Liver (tissue), 9 donors: ENCODE measurements around the gene TMEM187. TPM values are rescaled to one million over a fixed set of nuclear protein-coding genes. Genes with fewer than 3 reads are reported as not detected.

Experiments used
- DNase-seq: peaks from one replicate; pipeline ENCODE4 v3.0.0-alpha.2; 2017; ENCODE audit warnings: low spot score
- H3K27ac ChIP-seq, 2 donors: one replicate each; pipeline ENCODE4 v1.7.0; 2013; ENCODE audit warnings: inconsistent platforms in 2 of 2, low read length in 2 of 2, control low read depth in 1 of 2, low read depth in 1 of 2, mild to moderate bottlenecking in 1 of 2
- H3K27me3 ChIP-seq, 4 donors: one replicate each; pipeline versions ENCODE4 v1.6.1 to v1.7.0; 2013; ENCODE audit warnings: low read length in 3 of 4, inconsistent platforms in 1 of 4, mild to moderate bottlenecking in 1 of 4, moderate library complexity in 1 of 4; ENCODE audit not compliant: control insufficient read depth in 4 of 4, insufficient read depth in 4 of 4
- H3K36me3 ChIP-seq, 4 donors: one replicate each; pipeline versions ENCODE4 v1.6.1 to v1.7.0; 2013; ENCODE audit warnings: low read length in 3 of 4, mild to moderate bottlenecking in 3 of 4, low read depth in 1 of 4, moderate library complexity in 1 of 4; ENCODE audit not compliant: control insufficient read depth in 4 of 4, insufficient read depth in 3 of 4
- H3K4me1 ChIP-seq, 4 donors: one replicate each; pipeline versions ENCODE4 v1.6.1 to v1.7.0; 2013; ENCODE audit warnings: low read length in 3 of 4, mild to moderate bottlenecking in 3 of 4, moderate library complexity in 1 of 4; ENCODE audit not compliant: control insufficient read depth in 4 of 4, insufficient read depth in 4 of 4
- H3K4me3 ChIP-seq, 3 donors: one replicate each; pipeline versions ENCODE4 v1.6.1 to v1.7.0; 2013; ENCODE audit warnings: low read length in 3 of 3, control low read depth in 1 of 3, low read depth in 1 of 3, mild to moderate bottlenecking in 1 of 3
- H3K9ac ChIP-seq, 2 donors: one replicate each; pipeline ENCODE4 v1.7.0; 2013; ENCODE audit warnings: low read length in 2 of 2, mild to moderate bottlenecking in 2 of 2, moderate library complexity in 2 of 2, control low read depth in 1 of 2, low read depth in 1 of 2
- H3K9me3 ChIP-seq, 4 donors: one replicate each; pipeline versions ENCODE4 v1.6.1 to v1.7.0; 2013; ENCODE audit warnings: low read length in 3 of 4; ENCODE audit not compliant: control insufficient read depth in 4 of 4
- CTCF ChIP-seq: fragments of 150-350 bp; IDR thresholded peaks from 2 replicates; pipeline ENCODE4 v1.5.1; 2017; ENCODE audit warnings: improper control_type of control experiment, low read depth, low read length; ENCODE audit not compliant: missing input control
- EGR1 ChIP-seq, 2 donors: IDR thresholded peaks; 2 replicates each; pipeline ENCODE4 v1.6.1; 2016 to 2018; ENCODE audit warnings: antibody characterized with exemption in 2 of 2, low read depth in 2 of 2
- GABPA ChIP-seq, 2 donors: IDR thresholded peaks in 1 of 2; conservative IDR thresholded peaks in 1 of 2; 2 replicates each; pipeline ENCODE4 v1.6.1; 2016; ENCODE audit warnings: antibody characterized with exemption in 2 of 2, mild to moderate bottlenecking in 1 of 2, moderate library complexity in 1 of 2
- MAX ChIP-seq: IDR thresholded peaks from 2 replicates; pipeline ENCODE4 v1.6.1; 2016; ENCODE audit warnings: antibody characterized with exemption
- RAD21 ChIP-seq, 2 donors: IDR thresholded peaks; 2 replicates each; pipeline ENCODE4 v1.6.1; 2016; ENCODE audit warnings: antibody characterized with exemption in 2 of 2, mild to moderate bottlenecking in 2 of 2
- REST ChIP-seq: IDR thresholded peaks from 2 replicates; pipeline ENCODE4 v1.6.1; 2016; ENCODE audit warnings: antibody characterized with exemption, mild to moderate bottlenecking
- RXRA ChIP-seq, 2 donors: IDR thresholded peaks; 2 replicates each; pipeline ENCODE4 v1.6.1; 2017 to 2018; ENCODE audit warnings: antibody characterized with exemption in 2 of 2, mild to moderate bottlenecking in 1 of 2
- SP1 ChIP-seq: IDR thresholded peaks from 2 replicates; pipeline ENCODE4 v1.6.1; 2018; ENCODE audit warnings: antibody characterized with exemption, mild to moderate bottlenecking
- YY1 ChIP-seq: IDR thresholded peaks from 2 replicates; pipeline ENCODE4 v1.6.1; 2016; ENCODE audit warnings: antibody characterized with exemption, mild to moderate bottlenecking
- ZBTB33 ChIP-seq: IDR thresholded peaks from 2 replicates; pipeline ENCODE4 v1.6.1; 2016; ENCODE audit warnings: antibody characterized with exemption
- WGBS: extraction: QIAGEN DNeasy Blood & Tissue Kit; methylation state at CpG from one replicate; pipeline ENCODE4 v1.1.7; 2013; 5-methylcytosine and 5-hydroxymethylcytosine counted together
- polyA plus RNA-seq, 2 donors: library from polyadenylated mRNA; stranded (reverse) in 1 of 2; unstranded in 1 of 2; fragments of 200-250 nt in 1 of 2; fragments of >200 nt in 1 of 2; fragmentation: Nextera tagmentation in 1 of 2; extraction: Ambion mirVana in 1 of 2; gene quantifications; one replicate each; pipeline versions ENCODE4 v1.2.1 to v1.2.3, GENCODE V29; 2013 to 2015
- total RNA-seq, 2 donors: library from RNA; depleted of rRNA; stranded (reverse); fragments of >200 nt; gene quantifications; one replicate each; pipeline ENCODE4 v1.2.3, GENCODE V29; 2014
- donor health status: healthy.
- donor health status: healthy.
- donor health status: healthy.
- donor health status: healthy.
- donor health status: healthy.

TMEM187 gene
- total and polyA plus RNA-seq, 4 donors = 2.9 to 5.8 (median 4.1) TPM

- no peak for DNase-seq
- no peaks in the 10 kb centered on the region for H3K27me3 ChIP-seq
- no peak overlapping the region for H3K27ac ChIP-seq
- H3K9ac ChIP-seq = no peak overlapping the region
- peaks cover 0 to 15% (median 1%) of the 10 kb centered on the region in 4 donors for H3K36me3 ChIP-seq
- no peak for TF ChIP-seq REST
- no peak for TF ChIP-seq MAX
- TF ChIP-seq RAD21 (IDR thresholded peaks at IDR 0.05) = no peak
- no peak for TF ChIP-seq ZBTB33
- H3K4me1 ChIP-seq = peaks cover 5 to 36% (median 27%) of the 10 kb centered on the region in 4 donors
- no peak overlapping the region for H3K4me3 ChIP-seq
- 92% methylated on average over 31 of the region's 31 CpGs for WGBS
- no peaks in the 10 kb centered on the region for H3K9me3 ChIP-seq
Measured at GRCh38 chrX:153930011-153930910, 42.3 kb upstream of the TMEM187 start.

- no peaks in the 10 kb centered on the region for H3K27me3 ChIP-seq
- H3K36me3 ChIP-seq = peaks cover 0 to 15% (median 1%) of the 10 kb centered on the region in 4 donors
- peaks cover 2 to 40% (median 28%) of the 10 kb centered on the region in 4 donors for H3K4me1 ChIP-seq
- TF ChIP-seq YY1 (no peak), CTCF (no peak)
- DNase-seq = no peak
- H3K4me3 ChIP-seq = no peak overlapping the region
- no peak overlapping the region for H3K9ac ChIP-seq
- no peak overlapping the region for H3K27ac ChIP-seq
- 93% methylated on average over 8 of the region's 8 CpGs for WGBS
- no peaks in the 10 kb centered on the region for H3K9me3 ChIP-seq
Measured at GRCh38 chrX:153931151-153931550, 41.4 kb upstream of the TMEM187 start.

- no peak overlapping the region for H3K9ac ChIP-seq
- H3K4me1 ChIP-seq = peaks cover 2 to 35% (median 28%) of the 10 kb centered on the region in 4 donors
- no peak overlapping the region for H3K4me3 ChIP-seq
- no peak for DNase-seq
- H3K27me3 ChIP-seq = no peaks in the 10 kb centered on the region
- H3K36me3 ChIP-seq = peaks cover 0 to 15% (median 1%) of the 10 kb centered on the region in 4 donors
- no peaks in the 10 kb centered on the region for H3K9me3 ChIP-seq
- H3K27ac ChIP-seq = no peak overlapping the region
- 95% methylated on average over 13 of the region's 13 CpGs for WGBS
- TF ChIP-seq GABPA (IDR thresholded peaks at IDR 0.05 in 1 of 2, conservative IDR thresholded peaks at IDR 0.05 in 1 of 2) = no peak
- no peak for TF ChIP-seq MAX
- no peak for TF ChIP-seq RXRA (IDR thresholded peaks at IDR 0.05)
- TF ChIP-seq ZBTB33 = no peak
- no peak for TF ChIP-seq SP1
- TF ChIP-seq EGR1 (IDR thresholded peaks at IDR 0.05; ENCODE audit: low read depth in 2 of 2) = no peak
Measured at GRCh38 chrX:153931748-153932147, 40.8 kb upstream of the TMEM187 start.
